Keratinocyte (primary cell): ENCODE results near the gene ABHD10. TPM values are rescaled to one million over a fixed set of nuclear protein-coding genes. Genes with fewer than 3 reads are reported as not detected.

Source experiments
- DNase-seq: peaks from one replicate; pipeline ENCODE4 v3.0.0-alpha.2; 2011; ENCODE audit warnings: low read depth, missing footprints, low spot score
- FAIRE-seq: peaks from 2 replicates; lab custom pipeline; 2011; peaks lifted over from hg19 to GRCh38; lab: Jason Lieb, UNC
- H2AFZ ChIP-seq: 2 replicates; pipeline ENCODE4 v1.6.0; 2012; ENCODE audit warnings: low read length, control low read depth, inconsistent platforms; ENCODE audit not compliant: control insufficient read depth
- H3K27ac ChIP-seq: 2 replicates; pipeline ENCODE4 v1.5.1; 2011; ENCODE audit warnings: low read length; ENCODE audit not compliant: control insufficient read depth, insufficient read depth
- H3K27me3 ChIP-seq: 3 replicates; pipeline ENCODE4 v1.6.0; 2011; ENCODE audit warnings: low read length; ENCODE audit not compliant: control insufficient read depth, insufficient read depth; ENCODE audit errors: extremely low read depth
- H3K36me3 ChIP-seq, 2 experiments: 2 replicates in 1 of 2; 3 replicates in 1 of 2; pipeline ENCODE4 v1.5.1; 2011; ENCODE audit warnings: low read length in 2 of 2, mild to moderate bottlenecking in 1 of 2; ENCODE audit not compliant: control insufficient read depth in 2 of 2, insufficient read depth in 2 of 2; ENCODE audit errors: extremely low read depth in 1 of 2
- H3K4me1 ChIP-seq: 3 replicates; pipeline ENCODE4 v1.5.1; 2011; ENCODE audit warnings: low read length; ENCODE audit not compliant: control insufficient read depth, insufficient read depth; ENCODE audit errors: extremely low read depth
- H3K4me2 ChIP-seq: 3 replicates; pipeline ENCODE4 v1.6.0; 2011; ENCODE audit warnings: low read depth, low read length; ENCODE audit not compliant: control insufficient read depth, insufficient read depth; ENCODE audit errors: extremely low read depth
- H3K4me3 ChIP-seq, 3 experiments: fragments of 200-600 bp in 1 of 3; sonication (generic) in 1 of 3; 2 replicates in 2 of 3; 3 replicates in 1 of 3; pipeline ENCODE4 v1.5.1; 2011 to 2016; ENCODE audit warnings: low read length in 3 of 3, mild to moderate bottlenecking in 3 of 3, control low read depth in 2 of 3, inconsistent platforms in 1 of 3, low read depth in 1 of 3, mixed read lengths in 1 of 3, mixed run types in 1 of 3, moderate library complexity in 1 of 3; ENCODE audit not compliant: control insufficient read depth in 2 of 3, insufficient read depth in 2 of 3; ENCODE audit errors: extremely low read depth in 1 of 3
- H3K79me2 ChIP-seq: 2 replicates; pipeline ENCODE4 v1.6.0; 2012; ENCODE audit warnings: low read length; ENCODE audit not compliant: control insufficient read depth, insufficient read depth
- H3K9ac ChIP-seq: 3 replicates; pipeline ENCODE4 v1.6.0; 2011; ENCODE audit warnings: low read length; ENCODE audit not compliant: control insufficient read depth, insufficient read depth; ENCODE audit errors: extremely low read depth
- H3K9me1 ChIP-seq: 3 replicates; pipeline ENCODE4 v1.6.0; 2011; ENCODE audit warnings: low read length; ENCODE audit not compliant: control insufficient read depth, insufficient read depth; ENCODE audit errors: extremely low read depth
- H3K9me3 ChIP-seq: 2 replicates; pipeline ENCODE4 v1.5.1; 2012; ENCODE audit warnings: low read depth, low read length; ENCODE audit not compliant: control insufficient read depth
- H4K20me1 ChIP-seq: 3 replicates; pipeline ENCODE4 v1.6.0; 2011; ENCODE audit warnings: low read length; ENCODE audit not compliant: control insufficient read depth, insufficient read depth; ENCODE audit errors: extremely low read depth
- EZH2 ChIP-seq: IDR thresholded peaks from one replicate; pipeline ENCODE4 v1.6.1; 2012; ENCODE audit warnings: inconsistent platforms, mild to moderate bottlenecking, low read length, moderate library complexity
- dilution Hi-C: fragments of 300-500 bp; cut with MboI; formaldehyde crosslinking; loops from one replicate; pipeline ENCODE4 v1.7.0; 2020; ENCODE audit warnings: low sequenced_read_pairs; ENCODE audit not compliant: extremely low pct_ligation_motif_present
- polyA plus RNA-seq, 5 experiments: library from polyadenylated mRNA; depleted of rRNA in 3 of 5; stranded (reverse) in 3 of 5; stranded (forward) in 1 of 5; unstranded in 1 of 5; fragments of >200 nt; gene quantifications; 1 replicate in 1 of 5; 2 replicates in 3 of 5; 3 replicates in 1 of 5; pipeline versions ENCODE4 v1.2.1 to v1.2.3, GENCODE V29; 2011 to 2012; ENCODE audit warnings: missing spikeins in 2 of 5, low read depth in 1 of 5, low replicate concordance in 1 of 5
- TF ChIP-seq, protein P1 (sequence below), 3 experiments: IDR thresholded peaks in 1 of 3; conservative IDR thresholded peaks in 1 of 3; optimal IDR thresholded peaks in 1 of 3; 2 replicates in 2 of 3; 3 replicates in 1 of 3; pipeline versions ENCODE3 to v1.5.1; 2011; ENCODE audit warnings: low read length in 3 of 3, mild to moderate bottlenecking in 3 of 3, moderate library complexity in 2 of 3, control low read depth in 1 of 3, inconsistent platforms in 1 of 3; ENCODE audit not compliant: insufficient read depth in 2 of 3; ENCODE audit errors: extremely low read depth in 1 of 3

Gene ABHD10
- polyA plus RNA-seq, 1 donor (not counting 4 experiments of a cell fraction or from before 2014, with no cell fraction given), result 22.2 TPM

DNA sequence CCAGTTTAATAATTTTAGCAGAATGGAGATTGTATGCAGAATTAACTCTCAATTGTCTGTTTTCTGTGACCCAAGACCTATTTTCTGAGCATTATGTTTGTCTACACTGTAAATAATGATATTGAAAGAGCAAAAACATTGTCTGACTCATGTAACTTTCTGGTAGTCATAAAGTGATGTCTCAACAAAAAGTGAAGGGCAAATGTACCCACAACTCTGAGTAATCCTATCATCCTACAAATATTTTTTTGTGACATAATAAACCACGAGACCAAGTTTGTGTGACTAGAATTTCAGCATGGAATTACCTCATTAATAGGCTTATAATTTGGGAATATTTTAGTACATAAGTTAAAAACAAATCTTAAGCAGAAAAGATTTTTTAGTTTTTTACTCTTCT lies 15.4 kb upstream of the ABHD10 start:
- Histone ChIP-seq H3K9me3 (no peaks in the 10 kb centered on the region), H3K4me2 (no peak overlapping the region), H3K4me3 (no peak overlapping the region), H2AFZ (no peak overlapping the region), H3K27me3 (no peaks in the 10 kb centered on the region), H3K9me1 (no peaks in the 10 kb centered on the region), H3K4me1 (peaks cover 11% of the 10 kb centered on the region), H3K27ac (peak overlapping the region; percentile 71), H4K20me1 (no peaks in the 10 kb centered on the region), H3K36me3 (peaks cover 15 to 53% of the 10 kb centered on the region in 2 experiments), H3K79me2 (no peaks in the 10 kb centered on the region), H3K9ac (peak overlapping the region; percentile 16)
- dilution Hi-C loops, result no loop called here
- peak; percentile 25 for DNase-seq
- TF ChIP-seq EZH2, result no peak
- TF ChIP-seq, protein P1, sequence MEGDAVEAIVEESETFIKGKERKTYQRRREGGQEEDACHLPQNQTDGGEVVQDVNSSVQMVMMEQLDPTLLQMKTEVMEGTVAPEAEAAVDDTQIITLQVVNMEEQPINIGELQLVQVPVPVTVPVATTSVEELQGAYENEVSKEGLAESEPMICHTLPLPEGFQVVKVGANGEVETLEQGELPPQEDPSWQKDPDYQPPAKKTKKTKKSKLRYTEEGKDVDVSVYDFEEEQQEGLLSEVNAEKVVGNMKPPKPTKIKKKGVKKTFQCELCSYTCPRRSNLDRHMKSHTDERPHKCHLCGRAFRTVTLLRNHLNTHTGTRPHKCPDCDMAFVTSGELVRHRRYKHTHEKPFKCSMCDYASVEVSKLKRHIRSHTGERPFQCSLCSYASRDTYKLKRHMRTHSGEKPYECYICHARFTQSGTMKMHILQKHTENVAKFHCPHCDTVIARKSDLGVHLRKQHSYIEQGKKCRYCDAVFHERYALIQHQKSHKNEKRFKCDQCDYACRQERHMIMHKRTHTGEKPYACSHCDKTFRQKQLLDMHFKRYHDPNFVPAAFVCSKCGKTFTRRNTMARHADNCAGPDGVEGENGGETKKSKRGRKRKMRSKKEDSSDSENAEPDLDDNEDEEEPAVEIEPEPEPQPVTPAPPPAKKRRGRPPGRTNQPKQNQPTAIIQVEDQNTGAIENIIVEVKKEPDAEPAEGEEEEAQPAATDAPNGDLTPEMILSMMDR (optimal IDR thresholded peaks at IDR 0.05 in 1 of 3, IDR thresholded peaks at IDR 0.05 in 1 of 3, conservative IDR thresholded peaks at IDR 0.05 in 1 of 3; ENCODE audit: extremely low read depth in 1 of 3, insufficient read depth in 2 of 3, low read length in 3 of 3), result no peak
- FAIRE-seq, result no peak

DNA sequence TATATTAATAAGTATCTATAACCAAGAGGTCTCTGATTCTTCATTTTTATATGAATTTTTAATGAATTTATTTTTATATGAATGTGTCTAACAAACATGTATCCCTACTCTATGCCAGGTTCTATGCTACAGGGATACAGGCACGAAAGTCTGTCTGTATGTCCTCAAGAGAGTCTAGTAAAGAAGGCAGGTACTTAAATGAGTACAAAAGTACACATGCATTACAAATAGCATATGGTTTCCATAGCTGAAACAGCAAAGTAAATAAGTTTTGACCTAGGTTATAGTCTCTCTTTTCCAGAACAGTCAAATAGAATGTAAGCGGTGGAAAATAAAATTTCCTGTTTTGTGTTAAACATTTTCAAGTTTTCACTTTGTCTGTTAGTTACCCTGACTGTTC lies 13.3 kb upstream of the ABHD10 start:
- dilution Hi-C loops, result no loop called here
- Histone ChIP-seq H3K9me1 (no peaks in the 10 kb centered on the region), H3K4me1 (peaks cover 11% of the 10 kb centered on the region), H3K4me3 (no peak overlapping the region), H3K9me3 (no peaks in the 10 kb centered on the region), H2AFZ (no peak overlapping the region), H3K27me3 (no peaks in the 10 kb centered on the region), H3K4me2 (no peak overlapping the region), H4K20me1 (no peaks in the 10 kb centered on the region), H3K79me2 (no peaks in the 10 kb centered on the region), H3K36me3 (peaks cover 15 to 51% of the 10 kb centered on the region in 2 experiments), H3K27ac (no peak overlapping the region), H3K9ac (no peak overlapping the region)
- no peak for DNase-seq
- FAIRE-seq, result no peak
- no peak for TF ChIP-seq EZH2
- TF ChIP-seq, protein P1 (optimal IDR thresholded peaks at IDR 0.05 in 1 of 3, IDR thresholded peaks at IDR 0.05 in 1 of 3, conservative IDR thresholded peaks at IDR 0.05 in 1 of 3; ENCODE audit: extremely low read depth in 1 of 3, insufficient read depth in 2 of 3, low read length in 3 of 3), result no peak
